ENCODE results near the gene ANXA5.

The ANXA5 gene

GRCh38 chr4:121712001-121712651 is 15.3 kb upstream of the ANXA5 start:
- no peaks in the 10 kb centered on the region for H3K27me3 ChIP-seq (ENCODE audit: insufficient read depth, insufficient read length)
- TF ChIP-seq ZNF274 (IDR thresholded peaks at IDR 0.05; ENCODE audit: low read depth, low read length): no peak
- no peak for TF ChIP-seq YY1 (IDR thresholded peaks at IDR 0.05; ENCODE audit: insufficient read depth, insufficient read length)
- no peak for TF ChIP-seq SUZ12 (IDR thresholded peaks at IDR 0.05; ENCODE audit: extremely low read depth, insufficient read depth, insufficient read length)
- H3K9me3 ChIP-seq (ENCODE audit: insufficient read depth, low read length): 0 out of 2 replicates have a peak, but pooled peaks cover 6% of the 10 kb centered on the region
- no peaks in the 10 kb centered on the region for H3K4me1 ChIP-seq (ENCODE audit: insufficient read depth, insufficient read length)
- H3K9ac ChIP-seq (ENCODE audit: insufficient read length, low read depth): peak overlapping the region; percentile 62
- H3K4me3 ChIP-seq (ENCODE audit: insufficient read length, low read depth): no peak overlapping the region
- no peak for DNase-seq (ENCODE audit: low read depth, low spot score)
- H3K36me3 ChIP-seq (ENCODE audit: insufficient read depth, insufficient read length, low read length): no peaks in the 10 kb centered on the region

GRCh38 chr4:121711263-121712000 is 14.7 kb upstream of the ANXA5 start:
- H3K27me3 ChIP-seq (ENCODE audit: insufficient read depth, insufficient read length): no peaks in the 10 kb centered on the region
- H3K9me3 ChIP-seq (ENCODE audit: insufficient read depth, low read length): 0 out of 2 replicates have a peak, but pooled peaks cover 6% of the 10 kb centered on the region
- H3K36me3 ChIP-seq (ENCODE audit: insufficient read depth, insufficient read length, low read length): no peaks in the 10 kb centered on the region
- peak; percentile 87 for DNase-seq (ENCODE audit: low read depth, low spot score)
- no peak overlapping the region for H3K4me3 ChIP-seq (ENCODE audit: insufficient read length, low read depth)
- H3K9ac ChIP-seq (ENCODE audit: insufficient read length, low read depth): no peak overlapping the region
- no peaks in the 10 kb centered on the region for H3K4me1 ChIP-seq (ENCODE audit: insufficient read depth, insufficient read length)
- TF ChIP-seq ZNF274 (IDR thresholded peaks at IDR 0.05; ENCODE audit: low read depth, low read length): no peak
- TF ChIP-seq SUZ12 (IDR thresholded peaks at IDR 0.05; ENCODE audit: extremely low read depth, insufficient read depth, insufficient read length): no peak
- TF ChIP-seq YY1 (IDR thresholded peaks at IDR 0.05; ENCODE audit: insufficient read depth, insufficient read length): no peak

DNA sequence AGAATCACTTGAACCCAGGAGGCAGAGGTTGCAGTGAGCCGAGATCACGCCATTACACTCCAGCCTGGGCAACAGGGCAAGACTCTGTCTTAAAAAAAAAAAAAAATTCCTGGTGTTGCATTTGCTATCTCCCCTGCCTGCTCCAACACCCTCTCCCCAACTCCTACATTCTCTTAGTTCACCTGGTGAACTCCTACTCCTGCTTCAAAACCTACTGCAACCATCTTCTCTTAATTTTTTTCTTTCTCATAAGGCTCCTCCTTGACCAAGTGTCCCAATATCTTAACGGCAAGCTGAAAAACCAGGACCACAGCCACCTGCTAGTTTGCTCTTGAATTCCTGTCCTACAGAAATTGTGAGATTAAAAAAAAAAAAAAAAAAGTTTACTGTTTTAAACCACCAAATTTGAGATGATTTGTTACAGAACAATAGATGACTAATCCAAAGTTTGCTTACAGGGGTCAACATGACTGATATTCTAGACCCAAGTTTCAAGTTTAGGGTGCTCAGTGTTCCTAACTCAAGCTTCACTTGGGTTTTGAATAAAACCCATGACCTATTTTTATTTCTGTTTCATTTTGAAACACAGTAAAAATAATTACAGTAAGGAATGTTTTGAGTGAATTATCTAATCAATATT is 13.1 kb upstream of the ANXA5 start:
- no peak overlapping the region for H3K9ac ChIP-seq (ENCODE audit: insufficient read length, low read depth)
- no peak overlapping the region for H3K4me3 ChIP-seq (ENCODE audit: insufficient read length, low read depth)
- TF ChIP-seq ZNF274 (IDR thresholded peaks at IDR 0.05; ENCODE audit: low read depth, low read length) (no peak), SUZ12 (IDR thresholded peaks at IDR 0.05; ENCODE audit: extremely low read depth, insufficient read depth, insufficient read length) (no peak), YY1 (IDR thresholded peaks at IDR 0.05; ENCODE audit: insufficient read depth, insufficient read length) (no peak)
- no peaks in the 10 kb centered on the region for H3K27me3 ChIP-seq (ENCODE audit: insufficient read depth, insufficient read length)
- H3K9me3 ChIP-seq (ENCODE audit: insufficient read depth, low read length): no peaks in the 10 kb centered on the region
- no peak for DNase-seq (ENCODE audit: low read depth, low spot score)
- no peaks in the 10 kb centered on the region for H3K4me1 ChIP-seq (ENCODE audit: insufficient read depth, insufficient read length)
- no peaks in the 10 kb centered on the region for H3K36me3 ChIP-seq (ENCODE audit: insufficient read depth, insufficient read length, low read length)

GRCh38 chr4:121707344-121707743 is 10.6 kb upstream of the ANXA5 start:
- H3K27me3 ChIP-seq (ENCODE audit: insufficient read depth, insufficient read length): no peaks in the 10 kb centered on the region
- peaks cover 3% of the 10 kb centered on the region; the same call in 1 of the 2 replicates for H3K9me3 ChIP-seq (ENCODE audit: insufficient read depth, low read length)
- no peak for TF ChIP-seq SUZ12 (IDR thresholded peaks at IDR 0.05; ENCODE audit: extremely low read depth, insufficient read depth, insufficient read length)
- no peak for TF ChIP-seq ZNF274 (IDR thresholded peaks at IDR 0.05; ENCODE audit: low read depth, low read length)
- no peak for TF ChIP-seq YY1 (IDR thresholded peaks at IDR 0.05; ENCODE audit: insufficient read depth, insufficient read length)

DNA sequence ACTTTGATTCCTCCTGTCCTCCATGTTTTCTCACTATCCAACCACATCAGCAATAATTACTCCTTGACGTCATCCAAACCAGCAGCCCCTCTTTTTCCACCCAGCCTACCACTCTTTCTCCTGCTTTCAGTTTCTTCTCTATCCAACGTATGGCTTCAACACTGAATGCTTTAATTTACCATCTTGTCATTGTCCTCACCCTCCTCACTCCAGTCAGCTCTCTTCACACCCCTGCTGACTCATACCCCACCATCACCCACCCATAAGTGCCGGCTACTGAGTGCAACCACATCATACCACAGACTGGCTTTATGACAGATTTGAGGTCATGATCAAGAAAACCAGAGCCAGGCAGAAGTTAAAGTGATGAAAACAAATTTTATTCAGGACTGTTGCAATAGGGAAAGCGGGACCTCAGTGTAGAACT is 9.8 kb upstream of the ANXA5 start:
- DNase-seq (ENCODE audit: low read depth, low spot score): no peak
- no peak overlapping the region for H3K4me3 ChIP-seq (ENCODE audit: insufficient read length, low read depth)
- TF ChIP-seq ZNF274 (IDR thresholded peaks at IDR 0.05; ENCODE audit: low read depth, low read length): no peak
- TF ChIP-seq SUZ12 (IDR thresholded peaks at IDR 0.05; ENCODE audit: extremely low read depth, insufficient read depth, insufficient read length): no peak
- TF ChIP-seq YY1 (IDR thresholded peaks at IDR 0.05; ENCODE audit: insufficient read depth, insufficient read length): no peak
- no peaks in the 10 kb centered on the region for H3K27me3 ChIP-seq (ENCODE audit: insufficient read depth, insufficient read length)
- peaks cover 7% of the 10 kb centered on the region; the same call in 1 of the 2 replicates for H3K9me3 ChIP-seq (ENCODE audit: insufficient read depth, low read length)
- no peak overlapping the region for H3K9ac ChIP-seq (ENCODE audit: insufficient read length, low read depth)
- H3K4me1 ChIP-seq (ENCODE audit: insufficient read depth, insufficient read length): no peaks in the 10 kb centered on the region
- H3K36me3 ChIP-seq (ENCODE audit: insufficient read depth, insufficient read length, low read length): no peaks in the 10 kb centered on the region

More at GRCh38 chr4:121707344-121707743, 10.6 kb upstream of the ANXA5 start:
- no peak overlapping the region for H3K9ac ChIP-seq (ENCODE audit: insufficient read length, low read depth)
- H3K4me1 ChIP-seq (ENCODE audit: insufficient read depth, insufficient read length): no peaks in the 10 kb centered on the region
- no peak overlapping the region for H3K4me3 ChIP-seq (ENCODE audit: insufficient read length, low read depth)
- H3K36me3 ChIP-seq (ENCODE audit: insufficient read depth, insufficient read length, low read length): no peaks in the 10 kb centered on the region
- DNase-seq (ENCODE audit: low read depth, low spot score): no peak

GRCh38 chr4:121705521-121705920 is 8.7 kb upstream of the ANXA5 start:
- Histone ChIP-seq H3K9ac (ENCODE audit: insufficient read length, low read depth) (no peak overlapping the region), H3K9me3 (ENCODE audit: insufficient read depth, low read length) (peaks cover 7% of the 10 kb centered on the region; the same call in 1 of the 2 replicates)

More at GRCh38 chr4:121705521-121705920, 8.7 kb upstream of the ANXA5 start:
- no peak for TF ChIP-seq YY1 (IDR thresholded peaks at IDR 0.05; ENCODE audit: insufficient read depth, insufficient read length)
- no peak for TF ChIP-seq SUZ12 (IDR thresholded peaks at IDR 0.05; ENCODE audit: extremely low read depth, insufficient read depth, insufficient read length)
- no peak for TF ChIP-seq ZNF274 (IDR thresholded peaks at IDR 0.05; ENCODE audit: low read depth, low read length)
- no peaks in the 10 kb centered on the region for H3K36me3 ChIP-seq (ENCODE audit: insufficient read depth, insufficient read length, low read length)
- H3K4me3 ChIP-seq (ENCODE audit: insufficient read length, low read depth): no peak overlapping the region
- no peaks in the 10 kb centered on the region for H3K4me1 ChIP-seq (ENCODE audit: insufficient read depth, insufficient read length)
- H3K27me3 ChIP-seq (ENCODE audit: insufficient read depth, insufficient read length): no peaks in the 10 kb centered on the region
- no peak for DNase-seq (ENCODE audit: low read depth, low spot score)
